ENCODE results near the gene SCEL. TPM values are rescaled to one million over a fixed set of nuclear protein-coding genes. Genes with fewer than 3 reads are reported as not detected.

The SCEL gene
- total and polyA plus RNA-seq, 12 donors = 0.07 to 0.11 TPM; not detected in 10

- intact Hi-C loops (cut with DNase I) = no loop called here
- no peak for ATAC-seq
- Histone ChIP-seq H3K4me3 (no peak overlapping the region), H3K4me1 (peaks cover 0 to 24% (median 13%) of the 10 kb centered on the region in 9 donors), H3K27me3 (no peaks in the 10 kb centered on the region), H3K27ac (no peak overlapping the region), H3K9me3 (no peaks in the 10 kb centered on the region), H3K36me3 (no peaks in the 10 kb centered on the region)
- no peak for DNase-seq
- TF ChIP-seq CTCF (IDR thresholded peaks at IDR 0.05) = no peak
- WGBS, 2 donors = 26 to 33% methylated on average over 3 of the region's 3 CpGs
Measured at GRCh38 chr13:77545626-77546412, 10.3 kb downstream of the SCEL start.

GRCh38 chr13:77548095-77548494 lies 12.6 kb downstream of the SCEL start:
- no peak for TF ChIP-seq CTCF (IDR thresholded peaks at IDR 0.05)
- peaks cover 0 to 24% (median 13%) of the 10 kb centered on the region in 9 donors for H3K4me1 ChIP-seq
- DNase-seq (no peak), ATAC-seq (no peak)
- 88 to 92% methylated on average over 1 of the region's 1 CpG for WGBS, 2 donors
- H3K27ac ChIP-seq = no peak overlapping the region
- H3K36me3 ChIP-seq = no peaks in the 10 kb centered on the region
- no peak overlapping the region for H3K4me3 ChIP-seq
- intact Hi-C loops (cut with DNase I) = no loop called here
- H3K9me3 ChIP-seq = no peaks in the 10 kb centered on the region
- no peaks in the 10 kb centered on the region for H3K27me3 ChIP-seq

- Histone ChIP-seq H3K27me3 (no peaks in the 10 kb centered on the region), H3K27ac (no peak overlapping the region), H3K4me1 (peaks cover 0 to 24% (median 13%) of the 10 kb centered on the region in 9 donors), H3K36me3 (no peaks in the 10 kb centered on the region), H3K4me3 (no peak overlapping the region), H3K9me3 (no peaks in the 10 kb centered on the region)
- ATAC-seq = no peak
- TF ChIP-seq CTCF (IDR thresholded peaks at IDR 0.05) = no peak
- intact Hi-C loops (cut with DNase I) = no loop called here
- whole genome bisulfite sequencing, 2 donors = 70 to 74% methylated on average over 3 of the region's 3 CpGs
- DNase-seq = no peak
Measured at GRCh38 chr13:77548594-77548993, 13.1 kb downstream of the SCEL start.

GRCh38 chr13:77554069-77554468 lies 18.6 kb downstream of the SCEL start:
- DNase-seq = no peak
- Histone ChIP-seq H3K27me3 (no peaks in the 10 kb centered on the region), H3K27ac (no peak overlapping the region), H3K9me3 (no peaks in the 10 kb centered on the region), H3K4me1 (peaks cover 0 to 3% (median 0%) of the 10 kb centered on the region in 9 donors), H3K4me3 (no peak overlapping the region), H3K36me3 (no peaks in the 10 kb centered on the region)
- 78 to 84% methylated on average over 5 of the region's 5 CpGs for WGBS, 2 donors
- TF ChIP-seq CTCF (IDR thresholded peaks at IDR 0.05) = no peak
- ATAC-seq = no peak
- intact Hi-C loops (cut with DNase I) = no loop called here

Data from heart right ventricle (tissue), 16 donors.